GM12875 (cell line): ENCODE results near the gene CTDSP1.

Source experiments
- H3K4me3 ChIP-seq: one replicate; pipeline ENCODE4 v1.5.1; 2011; ENCODE audit warnings: low read depth, low read length, control low read depth
- TF ChIP-seq, protein P1 (sequence below): IDR thresholded peaks from 2 replicates; pipeline ENCODE4 v1.5.1; 2011; ENCODE audit warnings: low read depth, mild to moderate bottlenecking, control low read depth, inconsistent platforms, low read length, moderate library complexity, borderline replicate concordance; ENCODE audit not compliant: insufficient read depth

The CTDSP1 gene

GRCh38 chr2:218392459-218392858 is 7.2 kb upstream of the CTDSP1 start:
- H3K4me3 ChIP-seq = no peak overlapping the region
- TF ChIP-seq, protein P1, sequence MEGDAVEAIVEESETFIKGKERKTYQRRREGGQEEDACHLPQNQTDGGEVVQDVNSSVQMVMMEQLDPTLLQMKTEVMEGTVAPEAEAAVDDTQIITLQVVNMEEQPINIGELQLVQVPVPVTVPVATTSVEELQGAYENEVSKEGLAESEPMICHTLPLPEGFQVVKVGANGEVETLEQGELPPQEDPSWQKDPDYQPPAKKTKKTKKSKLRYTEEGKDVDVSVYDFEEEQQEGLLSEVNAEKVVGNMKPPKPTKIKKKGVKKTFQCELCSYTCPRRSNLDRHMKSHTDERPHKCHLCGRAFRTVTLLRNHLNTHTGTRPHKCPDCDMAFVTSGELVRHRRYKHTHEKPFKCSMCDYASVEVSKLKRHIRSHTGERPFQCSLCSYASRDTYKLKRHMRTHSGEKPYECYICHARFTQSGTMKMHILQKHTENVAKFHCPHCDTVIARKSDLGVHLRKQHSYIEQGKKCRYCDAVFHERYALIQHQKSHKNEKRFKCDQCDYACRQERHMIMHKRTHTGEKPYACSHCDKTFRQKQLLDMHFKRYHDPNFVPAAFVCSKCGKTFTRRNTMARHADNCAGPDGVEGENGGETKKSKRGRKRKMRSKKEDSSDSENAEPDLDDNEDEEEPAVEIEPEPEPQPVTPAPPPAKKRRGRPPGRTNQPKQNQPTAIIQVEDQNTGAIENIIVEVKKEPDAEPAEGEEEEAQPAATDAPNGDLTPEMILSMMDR = no peak

DNA sequence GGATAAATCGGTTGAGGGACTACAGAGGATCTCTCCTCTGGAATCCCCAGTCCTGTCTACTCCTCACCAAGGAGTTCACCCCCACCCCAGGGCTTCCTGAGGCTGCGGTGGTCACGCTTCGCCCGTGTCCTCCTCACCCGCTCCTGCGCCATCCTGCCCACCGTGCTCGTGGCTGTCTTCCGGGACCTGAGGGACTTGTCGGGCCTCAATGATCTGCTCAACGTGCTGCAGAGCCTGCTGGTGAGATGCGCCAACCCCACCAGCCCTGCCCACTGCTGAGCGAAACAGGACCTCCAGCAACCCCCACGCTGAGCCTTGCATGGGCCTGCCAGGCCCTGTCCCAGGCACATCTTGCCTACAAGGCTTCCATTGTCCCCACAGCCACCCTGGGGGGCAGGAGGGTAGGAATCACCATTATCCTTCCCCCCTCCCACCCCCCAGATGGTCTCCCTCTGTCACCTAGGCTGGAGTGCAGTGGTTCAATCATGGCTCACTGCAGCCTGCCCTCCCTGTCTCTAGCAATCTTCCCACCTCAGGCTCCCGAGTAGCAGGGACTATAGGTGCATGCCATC is 6.7 kb upstream of the CTDSP1 start:
- TF ChIP-seq, protein P1 = no peak

GRCh38 chr2:218393750-218394290 is 5.8 kb upstream of the CTDSP1 start:
- TF ChIP-seq, protein P1 = no peak
- H3K4me3 ChIP-seq = no peak overlapping the region

More for the DNA sequence above, 6.7 kb upstream of the CTDSP1 start:
- H3K4me3 ChIP-seq = no peak overlapping the region

- TF ChIP-seq, protein P1 = no peak
- H3K4me3 ChIP-seq = no peak overlapping the region
Measured at GRCh38 chr2:218394298-218395089, 5.2 kb upstream of the CTDSP1 start.

GRCh38 chr2:218395090-218395444 is 4.6 kb upstream of the CTDSP1 start:
- no peak overlapping the region for H3K4me3 ChIP-seq

DNA sequence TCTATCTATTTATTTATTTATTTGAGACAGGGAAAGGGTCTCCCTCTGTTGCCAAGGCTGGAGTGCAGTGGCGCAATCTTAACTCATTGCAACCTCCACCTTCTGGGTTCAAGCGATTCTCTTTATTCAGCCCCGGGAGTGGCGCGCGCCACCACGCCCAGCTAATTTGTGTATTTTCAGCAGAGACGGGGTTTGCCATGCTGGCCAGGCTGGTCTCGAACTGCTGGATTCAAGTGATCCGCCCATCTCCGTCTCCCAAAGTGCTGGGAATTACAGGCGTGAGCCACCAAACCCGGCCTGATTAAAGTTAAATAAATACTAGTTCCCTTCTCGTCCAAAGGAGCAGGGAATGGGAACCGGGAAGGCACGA is 4.2 kb upstream of the CTDSP1 start:
- TF ChIP-seq, protein P1 = no peak
- H3K4me3 ChIP-seq = peak overlapping the region; percentile 22

More at GRCh38 chr2:218395090-218395444, 4.6 kb upstream of the CTDSP1 start:
- TF ChIP-seq, protein P1 = no peak
